NCI-H226 (cell line): ENCODE measurements around the gene YIPF6.
"Not testable (repeated sequence)": the region's sequence is repeated elsewhere in the genome, so short reads cannot be mapped to it uniquely, and the experiment has no call there.

ENCODE experiments used
- DNase-seq: peaks from one replicate; pipeline ENCODE4 v3.0.0-alpha.2; 2015

YIPF6 gene

DNA sequence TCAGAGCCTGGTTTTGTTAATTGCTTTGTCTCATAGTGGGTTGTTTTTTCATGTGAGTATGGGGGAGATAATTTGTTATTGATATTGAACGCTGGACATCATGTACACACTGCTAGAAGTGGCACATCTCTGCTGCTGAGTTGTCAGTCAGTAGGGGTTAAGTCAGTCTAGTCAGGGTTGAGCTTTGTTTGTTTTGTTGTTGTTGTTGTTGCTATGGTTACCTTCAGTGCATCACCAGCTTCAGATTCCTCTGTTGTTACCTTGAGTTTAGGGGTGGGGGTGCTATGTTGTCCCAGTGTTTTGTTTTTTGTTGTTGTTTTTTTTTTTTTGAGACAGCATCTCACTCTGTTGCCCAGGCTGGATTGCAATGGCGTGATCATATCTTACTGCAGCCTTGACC is 9.9 kb downstream of the YIPF6 start:
- DNase-seq: peak; percentile 24

- no peak for DNase-seq
Measured at GRCh38 chrX:68511255-68511654, 12.4 kb downstream of the YIPF6 start.

DNA sequence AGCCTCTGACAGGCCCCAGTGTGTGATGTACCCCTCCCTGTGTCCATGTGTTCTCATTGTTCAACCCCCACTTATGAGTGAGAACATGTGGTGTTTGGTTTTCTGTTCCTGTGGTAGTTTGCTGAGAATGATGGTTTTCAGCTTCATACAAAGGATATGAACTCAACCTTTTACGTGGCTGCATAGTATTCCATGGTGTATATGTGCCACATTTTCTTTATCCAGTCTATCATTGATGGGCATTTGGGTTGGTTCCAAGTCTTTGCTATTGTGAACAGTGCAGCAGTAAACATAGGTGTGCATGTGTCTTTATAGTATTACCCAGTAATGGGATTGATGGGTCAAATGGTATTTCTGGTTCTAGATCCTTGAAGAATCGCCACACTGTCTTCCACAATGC is 25.8 kb downstream of the YIPF6 start:
- not testable (repeated sequence) for DNase-seq

DNA sequence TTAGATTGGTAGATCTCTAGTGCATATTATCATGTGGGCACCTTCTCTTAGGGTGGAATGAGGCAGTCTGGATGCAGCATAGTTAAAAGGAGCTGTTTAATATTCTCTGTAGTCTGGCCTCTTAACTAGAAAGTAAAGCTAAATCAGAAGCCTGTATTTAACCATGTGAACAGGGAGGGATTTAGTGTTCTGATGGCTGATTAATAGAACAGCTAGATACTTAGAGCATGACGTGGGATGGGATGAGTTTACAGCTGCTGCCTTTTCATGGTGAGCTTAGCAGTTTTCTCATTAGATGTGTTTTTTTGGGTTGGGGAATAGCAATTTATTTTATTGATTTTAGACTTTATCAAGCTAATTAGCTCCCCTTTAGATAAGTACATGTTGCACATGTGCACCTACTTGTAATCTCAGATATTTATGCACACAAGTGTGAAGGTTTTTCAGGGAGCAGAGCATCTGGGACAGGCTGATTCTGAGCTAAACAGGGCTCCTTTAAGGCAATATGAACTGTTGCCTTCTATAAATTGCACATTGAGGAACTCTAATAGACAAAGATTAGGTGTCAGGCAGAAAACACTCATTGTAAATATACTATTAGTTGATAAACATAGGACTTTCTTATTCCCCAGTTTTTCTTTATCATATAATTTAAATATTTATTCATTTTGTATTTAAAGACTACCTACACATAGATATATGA is 34.1 kb downstream of the YIPF6 start:
- no peak for DNase-seq

DNA sequence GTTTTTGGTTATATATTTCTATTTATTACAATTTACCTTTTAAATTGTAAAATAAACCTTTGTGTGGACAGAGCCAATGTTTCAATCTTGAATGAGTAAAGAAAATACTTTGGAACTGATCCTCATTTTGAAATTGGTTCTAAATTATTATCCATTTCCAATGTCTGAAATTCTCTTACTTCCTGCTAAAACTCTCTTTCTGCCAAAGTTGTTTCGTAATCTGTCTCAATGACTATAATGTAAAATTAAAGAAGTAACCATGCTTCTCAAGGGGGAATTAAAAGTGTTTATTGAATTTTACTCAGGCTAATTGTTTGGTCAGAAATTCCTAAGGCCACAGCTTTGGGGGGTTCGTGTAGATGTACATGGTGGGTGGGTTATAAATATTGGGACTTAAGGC is 34.8 kb downstream of the YIPF6 start:
- no peak for DNase-seq

DNA sequence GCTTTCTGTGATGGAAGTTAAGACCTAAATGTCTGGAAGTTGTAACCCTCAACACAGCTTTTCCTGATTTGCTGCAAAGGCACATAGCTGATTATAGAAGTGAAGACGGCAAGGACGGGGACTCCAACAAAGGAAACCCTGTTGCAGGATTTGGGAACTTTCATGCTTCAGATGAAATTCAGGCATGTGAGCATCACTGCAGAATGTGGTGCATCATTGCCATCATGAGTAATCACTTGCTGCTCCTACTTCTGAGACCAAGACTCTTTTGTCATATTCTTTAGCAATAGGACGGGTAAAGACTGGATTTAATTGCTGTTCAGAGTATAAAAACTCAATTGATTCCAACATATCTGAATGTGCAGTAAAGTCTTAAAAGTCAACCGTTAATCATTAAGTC is 35.8 kb downstream of the YIPF6 start:
- DNase-seq: no peak

DNA sequence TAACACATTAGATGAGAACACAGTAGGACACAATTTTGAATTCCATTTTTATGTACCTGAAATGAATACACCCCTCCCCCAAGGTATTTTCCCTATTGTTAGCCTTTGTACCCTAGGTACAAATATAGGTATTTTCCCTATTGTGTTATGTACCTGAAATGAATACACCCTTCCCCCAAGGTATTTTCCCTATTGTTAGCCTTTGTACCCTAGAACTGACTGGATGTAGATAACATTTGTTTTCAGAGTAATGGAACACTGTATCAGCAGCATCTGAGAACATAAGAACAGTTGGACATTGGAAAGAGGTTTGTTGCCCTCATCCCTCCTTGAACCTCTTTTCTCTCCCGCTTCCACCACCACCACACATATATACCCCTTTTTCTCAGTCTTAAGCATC is 37.6 kb downstream of the YIPF6 start:
- no peak for DNase-seq

DNA sequence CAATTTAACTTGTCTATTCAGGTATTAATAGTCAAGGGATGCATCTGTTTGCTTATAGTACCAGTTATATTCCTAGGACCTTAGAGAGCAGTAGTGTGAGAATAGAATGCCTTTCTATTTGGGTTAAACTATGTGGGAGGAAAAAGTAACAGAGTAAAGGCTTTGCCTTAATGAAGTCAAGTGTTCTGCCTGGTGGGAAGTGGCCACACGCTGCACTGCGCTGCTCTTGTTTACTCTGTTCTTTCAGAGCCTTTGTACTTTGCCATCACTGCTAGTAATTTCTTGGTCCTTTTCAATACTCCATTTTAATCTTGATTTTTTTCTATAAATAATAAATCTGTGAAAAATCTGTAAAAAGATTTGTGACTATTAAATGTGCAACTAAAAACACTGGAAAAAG is 38.0 kb downstream of the YIPF6 start:
- DNase-seq: no peak

- DNase-seq: no peak
Measured at GRCh38 chrX:68550193-68550592, 51.3 kb downstream of the YIPF6 start.

DNA sequence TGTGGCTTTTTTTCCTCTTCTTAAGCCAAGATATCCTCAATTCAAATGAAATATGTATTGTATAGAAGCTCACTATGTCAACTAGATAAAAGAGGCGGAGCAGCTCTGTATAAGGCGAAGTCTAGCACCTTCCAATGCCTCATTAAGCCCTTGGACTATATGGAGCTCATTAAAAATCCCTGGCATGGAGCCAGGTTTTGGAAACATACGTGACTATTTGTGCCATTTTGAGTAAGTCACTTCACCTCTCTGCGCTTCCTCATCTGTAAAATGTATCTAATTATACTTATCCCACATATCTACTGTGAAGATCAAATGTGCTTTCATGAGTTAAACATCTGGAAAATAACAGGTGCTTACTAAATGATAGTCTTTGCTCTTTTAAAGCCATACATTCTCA is 57.2 kb downstream of the YIPF6 start:
- no peak for DNase-seq

- DNase-seq: not testable (repeated sequence)
Measured at GRCh38 chrX:68557126-68557525, 58.3 kb downstream of the YIPF6 start.

GRCh38 chrX:68559905-68560304 is 61.1 kb downstream of the YIPF6 start:
- not testable (repeated sequence) for DNase-seq

- DNase-seq: no peak
Measured at GRCh38 chrX:68568136-68568535, 69.3 kb downstream of the YIPF6 start.

- no peak for DNase-seq
Measured at GRCh38 chrX:68570598-68570997, 71.7 kb downstream of the YIPF6 start.

- DNase-seq: no peak
Measured at GRCh38 chrX:68571292-68571609, 72.4 kb downstream of the YIPF6 start.

DNA sequence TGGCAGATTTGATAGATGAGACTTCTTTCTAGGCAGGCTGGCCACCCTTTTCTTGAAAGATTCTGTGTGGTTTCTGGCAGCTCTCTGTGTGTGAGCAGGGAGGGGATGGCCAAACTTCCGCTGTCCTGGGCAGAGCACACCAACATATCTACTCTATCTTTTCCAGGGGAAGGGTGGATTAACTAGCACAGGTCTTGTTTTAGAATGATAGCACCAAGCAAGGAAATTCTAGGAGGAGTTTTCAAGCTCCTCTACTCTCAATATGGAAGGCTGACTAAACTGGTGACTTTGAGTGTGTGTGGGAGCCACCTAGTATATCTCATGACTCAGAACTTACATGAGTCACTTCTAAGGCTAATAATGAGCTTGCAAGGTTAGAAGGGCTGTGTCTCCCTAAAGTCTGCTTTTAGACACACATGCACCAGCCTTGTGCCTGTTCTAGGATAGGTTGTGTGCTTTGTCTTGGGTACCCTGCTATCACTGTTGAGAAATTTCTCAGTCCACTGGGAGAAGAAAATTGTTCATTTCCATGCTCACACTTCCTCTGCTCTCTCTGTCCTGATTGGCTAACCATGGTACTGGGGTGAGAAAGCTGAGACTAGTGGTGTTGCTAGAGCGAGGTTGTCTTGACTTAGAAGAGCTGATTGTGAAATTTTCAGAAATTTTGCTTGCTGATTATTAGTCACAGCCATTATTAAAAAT is 72.9 kb downstream of the YIPF6 start:
- peak; percentile 87 for DNase-seq

GRCh38 chrX:68574240-68574639 is 75.4 kb downstream of the YIPF6 start:
- no peak for DNase-seq

DNA sequence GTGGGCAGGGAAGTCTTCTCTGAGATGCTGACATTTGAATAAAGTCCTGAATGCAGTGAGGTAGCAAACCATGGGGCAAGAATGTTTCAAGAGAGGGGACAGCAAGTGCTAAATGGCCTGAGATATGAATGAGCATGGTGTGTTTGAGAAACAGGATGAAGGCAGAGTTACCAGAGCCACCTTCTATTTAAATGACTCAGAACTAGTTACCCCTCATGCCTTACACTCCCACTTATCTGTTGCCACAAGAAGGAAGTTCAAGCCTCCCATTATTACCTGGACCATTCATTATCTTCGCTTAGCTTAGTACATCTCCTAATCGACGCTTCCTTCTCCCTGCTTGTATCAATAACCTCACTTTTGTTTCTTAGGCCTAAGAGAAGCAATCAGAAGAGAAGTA is 81.0 kb downstream of the YIPF6 start:
- no peak for DNase-seq

- no peak for DNase-seq
Measured at GRCh38 chrX:68584221-68584620, 85.4 kb downstream of the YIPF6 start.
